PFSK-1 (cell line): ENCODE data around the gene KLHL17.

ENCODE experiments used
- FOXP2 ChIP-seq: optimal IDR thresholded peaks from 2 replicates; pipeline ENCODE3; 2011; ENCODE audit warnings: borderline replicate concordance, control low read depth, inconsistent platforms; ENCODE audit not compliant: insufficient read depth; ENCODE audit errors: extremely low read length, extremely low read depth
- POLR2AphosphoS5 ChIP-seq: IDR thresholded peaks from 2 replicates; pipeline ENCODE4 v1.6.1; 2012; ENCODE audit warnings: low read depth, mild to moderate bottlenecking, control low read depth, low read length, moderate library complexity
- SIN3A ChIP-seq: IDR thresholded peaks from 2 replicates; pipeline ENCODE4 v1.6.1; 2012; ENCODE audit warnings: mild to moderate bottlenecking, low read length, moderate library complexity, borderline replicate concordance; ENCODE audit not compliant: insufficient read depth
- TAF1 ChIP-seq: IDR thresholded peaks from 2 replicates; pipeline ENCODE4 v1.6.1; 2012; ENCODE audit warnings: low read length, control low read depth, borderline replicate concordance; ENCODE audit not compliant: insufficient read depth
- TF ChIP-seq, protein P1 (sequence below), 2 experiments: IDR thresholded peaks; 2 replicates each; pipeline versions ENCODE4 v1.6.1 to v1.8.0; 2011 to 2012; ENCODE audit warnings: low read depth in 2 of 2, low read length in 2 of 2, control low read depth in 1 of 2, inconsistent platforms in 1 of 2, mild to moderate bottlenecking in 1 of 2, moderate library complexity in 1 of 2; ENCODE audit not compliant: insufficient read depth in 1 of 2

The KLHL17 gene

GRCh38 chr1:937521-937920, 22.9 kb upstream of the KLHL17 start:
- no peak for TF ChIP-seq SIN3A
- TF ChIP-seq FOXP2, result no peak
- no peak for TF ChIP-seq POLR2AphosphoS5
- TF ChIP-seq TAF1, result no peak
- TF ChIP-seq, protein P1, sequence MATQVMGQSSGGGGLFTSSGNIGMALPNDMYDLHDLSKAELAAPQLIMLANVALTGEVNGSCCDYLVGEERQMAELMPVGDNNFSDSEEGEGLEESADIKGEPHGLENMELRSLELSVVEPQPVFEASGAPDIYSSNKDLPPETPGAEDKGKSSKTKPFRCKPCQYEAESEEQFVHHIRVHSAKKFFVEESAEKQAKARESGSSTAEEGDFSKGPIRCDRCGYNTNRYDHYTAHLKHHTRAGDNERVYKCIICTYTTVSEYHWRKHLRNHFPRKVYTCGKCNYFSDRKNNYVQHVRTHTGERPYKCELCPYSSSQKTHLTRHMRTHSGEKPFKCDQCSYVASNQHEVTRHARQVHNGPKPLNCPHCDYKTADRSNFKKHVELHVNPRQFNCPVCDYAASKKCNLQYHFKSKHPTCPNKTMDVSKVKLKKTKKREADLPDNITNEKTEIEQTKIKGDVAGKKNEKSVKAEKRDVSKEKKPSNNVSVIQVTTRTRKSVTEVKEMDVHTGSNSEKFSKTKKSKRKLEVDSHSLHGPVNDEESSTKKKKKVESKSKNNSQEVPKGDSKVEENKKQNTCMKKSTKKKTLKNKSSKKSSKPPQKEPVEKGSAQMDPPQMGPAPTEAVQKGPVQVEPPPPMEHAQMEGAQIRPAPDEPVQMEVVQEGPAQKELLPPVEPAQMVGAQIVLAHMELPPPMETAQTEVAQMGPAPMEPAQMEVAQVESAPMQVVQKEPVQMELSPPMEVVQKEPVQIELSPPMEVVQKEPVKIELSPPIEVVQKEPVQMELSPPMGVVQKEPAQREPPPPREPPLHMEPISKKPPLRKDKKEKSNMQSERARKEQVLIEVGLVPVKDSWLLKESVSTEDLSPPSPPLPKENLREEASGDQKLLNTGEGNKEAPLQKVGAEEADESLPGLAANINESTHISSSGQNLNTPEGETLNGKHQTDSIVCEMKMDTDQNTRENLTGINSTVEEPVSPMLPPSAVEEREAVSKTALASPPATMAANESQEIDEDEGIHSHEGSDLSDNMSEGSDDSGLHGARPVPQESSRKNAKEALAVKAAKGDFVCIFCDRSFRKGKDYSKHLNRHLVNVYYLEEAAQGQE (IDR thresholded peaks at IDR 0.05; ENCODE audit: insufficient read depth in 1 of 2, low read depth in 2 of 2, low read length in 2 of 2), result no peak

DNA sequence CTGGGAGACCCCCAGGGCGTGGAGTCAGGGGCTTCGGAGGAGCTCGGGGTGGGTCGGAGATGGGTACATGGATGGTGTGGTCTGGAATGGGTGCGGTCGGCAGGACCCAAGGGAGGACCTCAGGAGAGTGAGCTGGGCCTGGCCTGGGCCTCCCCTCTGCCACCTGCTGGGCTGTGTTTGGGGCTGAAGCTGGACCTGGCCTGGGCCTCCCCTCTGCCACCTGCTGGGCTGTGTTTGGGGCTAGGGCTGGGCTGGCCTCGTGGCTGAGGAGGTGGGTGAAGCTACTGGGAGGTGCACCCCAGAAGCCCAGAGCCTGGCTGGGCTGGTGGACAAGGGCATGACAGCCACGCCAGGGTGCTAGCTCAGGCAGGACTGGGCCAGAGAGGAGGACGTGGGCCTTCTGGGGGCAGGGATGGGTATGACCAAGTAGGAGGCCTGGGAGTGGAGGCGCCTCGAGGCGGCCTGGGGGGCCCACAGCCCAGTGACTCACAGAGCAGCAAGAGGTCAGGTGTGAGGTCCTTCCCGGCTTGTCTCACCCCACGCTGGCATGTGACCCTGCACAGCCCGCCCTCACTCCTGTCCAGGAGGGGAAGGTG, 22.2 kb upstream of the KLHL17 start:
- TF ChIP-seq SIN3A, result no peak
- no peak for TF ChIP-seq FOXP2
- no peak for TF ChIP-seq TAF1
- TF ChIP-seq, protein P1 (IDR thresholded peaks at IDR 0.05; ENCODE audit: insufficient read depth in 1 of 2, low read depth in 2 of 2, low read length in 2 of 2), result no peak
- no peak for TF ChIP-seq POLR2AphosphoS5

GRCh38 chr1:938711-939489, 21.5 kb upstream of the KLHL17 start:
- TF ChIP-seq, protein P1 (IDR thresholded peaks at IDR 0.05; ENCODE audit: insufficient read depth in 1 of 2, low read depth in 2 of 2, low read length in 2 of 2), result no peak
- TF ChIP-seq SIN3A (no peak), TAF1 (no peak), FOXP2 (no peak), POLR2AphosphoS5 (no peak)

- TF ChIP-seq POLR2AphosphoS5 (no peak), SIN3A (no peak), TAF1 (no peak), FOXP2 (no peak)
- TF ChIP-seq, protein P1 (IDR thresholded peaks at IDR 0.05; ENCODE audit: insufficient read depth in 1 of 2, low read depth in 2 of 2, low read length in 2 of 2), result no peak
These were observed 20.8 kb upstream of the KLHL17 start for GRCh38 chr1:939511-940106.
